Cardiac muscle cell (in vitro differentiated cells and primary cell): ENCODE results near the gene RAP1GAP2. TPM values are rescaled to one million over a fixed set of nuclear protein-coding genes. Genes with fewer than 3 reads are reported as not detected.

Experiments used
- DNase-seq, 2 donors: peaks; one replicate each; pipeline versions ENCODE4 v3.0.0 to v3.0.0-alpha.2; 2010 to 2017; ENCODE audit warnings: low read depth in 1 of 2, low spot score in 1 of 2
- H3K27ac ChIP-seq: fragments of 200-600 bp; sonication (generic); 2 replicates; pipeline ENCODE4 v1.5.1; 2016
- H3K27me3 ChIP-seq: fragments of 200-600 bp; sonication (generic); 2 replicates; pipeline ENCODE4 v1.6.0; 2016; ENCODE audit warnings: control low read depth
- H3K36me3 ChIP-seq: fragments of 200-600 bp; sonication (generic); 2 replicates; pipeline ENCODE4 v1.5.1; 2016; ENCODE audit warnings: control low read depth
- H3K4me1 ChIP-seq: fragments of 200-600 bp; sonication (generic); 2 replicates; pipeline ENCODE4 v1.8.1; 2017; ENCODE audit warnings: low read depth, mild to moderate bottlenecking, mixed run types
- H3K4me3 ChIP-seq: fragments of 200-600 bp; sonication (generic); 2 replicates; pipeline ENCODE4 v1.5.1; 2016; ENCODE audit warnings: mild to moderate bottlenecking
- H3K9me3 ChIP-seq: fragments of 200-600 bp; sonication (generic); 2 replicates; pipeline ENCODE4 v1.5.1; 2017; ENCODE audit warnings: low read depth, mild to moderate bottlenecking, control low read depth
- polyA plus RNA-seq: library from polyadenylated mRNA; unstranded; fragments of >200 nt; fragmentation: Nextera tagmentation; extraction: Ambion mirVana; gene quantifications from 2 replicates; pipeline ENCODE4 v1.2.1, GENCODE V29; 2016
- total RNA-seq: library from RNA; depleted of rRNA; stranded (reverse); fragments of >200 nt; gene quantifications from 2 replicates; pipeline ENCODE4 v1.2.3, GENCODE V29; 2016
- TF ChIP-seq, protein P1 (sequence below): IDR thresholded peaks from 2 replicates; pipeline ENCODE4 v1.5.1; 2012; ENCODE audit warnings: low read depth, mild to moderate bottlenecking, low read length

The RAP1GAP2 gene
- total and polyA plus RNA-seq, 2 experiments from 2014 or later, result 1.2 to 2.9 TPM

DNA sequence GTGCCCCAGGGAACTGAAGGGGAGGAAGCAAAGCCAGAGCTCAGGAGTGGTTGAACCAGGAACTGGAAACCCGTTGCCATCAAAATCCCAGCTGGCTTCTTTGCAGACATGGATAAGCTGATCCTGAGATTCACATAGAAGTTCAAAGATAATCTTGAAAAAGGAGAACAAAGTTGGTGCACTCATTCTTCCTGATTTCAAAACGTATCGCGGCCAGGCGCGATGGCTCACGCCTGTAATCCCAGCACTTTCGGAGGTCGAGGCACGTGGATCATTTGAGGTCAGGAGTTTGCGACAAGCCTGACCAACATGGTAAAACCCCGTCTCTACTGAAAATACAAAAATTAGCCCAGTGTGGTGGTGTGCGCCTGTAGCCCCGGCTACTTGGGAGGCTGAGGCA lies 7.1 kb downstream of the RAP1GAP2 start:
- TF ChIP-seq, protein P1, sequence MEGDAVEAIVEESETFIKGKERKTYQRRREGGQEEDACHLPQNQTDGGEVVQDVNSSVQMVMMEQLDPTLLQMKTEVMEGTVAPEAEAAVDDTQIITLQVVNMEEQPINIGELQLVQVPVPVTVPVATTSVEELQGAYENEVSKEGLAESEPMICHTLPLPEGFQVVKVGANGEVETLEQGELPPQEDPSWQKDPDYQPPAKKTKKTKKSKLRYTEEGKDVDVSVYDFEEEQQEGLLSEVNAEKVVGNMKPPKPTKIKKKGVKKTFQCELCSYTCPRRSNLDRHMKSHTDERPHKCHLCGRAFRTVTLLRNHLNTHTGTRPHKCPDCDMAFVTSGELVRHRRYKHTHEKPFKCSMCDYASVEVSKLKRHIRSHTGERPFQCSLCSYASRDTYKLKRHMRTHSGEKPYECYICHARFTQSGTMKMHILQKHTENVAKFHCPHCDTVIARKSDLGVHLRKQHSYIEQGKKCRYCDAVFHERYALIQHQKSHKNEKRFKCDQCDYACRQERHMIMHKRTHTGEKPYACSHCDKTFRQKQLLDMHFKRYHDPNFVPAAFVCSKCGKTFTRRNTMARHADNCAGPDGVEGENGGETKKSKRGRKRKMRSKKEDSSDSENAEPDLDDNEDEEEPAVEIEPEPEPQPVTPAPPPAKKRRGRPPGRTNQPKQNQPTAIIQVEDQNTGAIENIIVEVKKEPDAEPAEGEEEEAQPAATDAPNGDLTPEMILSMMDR, result no peak
- no peak for DNase-seq
- Histone ChIP-seq H3K27me3 (no peaks in the 10 kb centered on the region), H3K9me3 (no peaks in the 10 kb centered on the region), H3K27ac (no peak overlapping the region), H3K4me1 (no peaks in the 10 kb centered on the region), H3K36me3 (no peaks in the 10 kb centered on the region), H3K4me3 (no peak overlapping the region)

GRCh38 chr17:2803971-2804370 lies 7.7 kb downstream of the RAP1GAP2 start:
- Histone ChIP-seq H3K27me3 (no peaks in the 10 kb centered on the region), H3K27ac (no peak overlapping the region), H3K4me3 (no peak overlapping the region), H3K36me3 (no peaks in the 10 kb centered on the region), H3K4me1 (no peaks in the 10 kb centered on the region), H3K9me3 (no peaks in the 10 kb centered on the region)
- TF ChIP-seq, protein P1, result no peak
- DNase-seq, result no peak

GRCh38 chr17:2804912-2805311 lies 8.7 kb downstream of the RAP1GAP2 start:
- Histone ChIP-seq H3K4me3 (no peak overlapping the region), H3K27ac (no peak overlapping the region), H3K36me3 (no peaks in the 10 kb centered on the region), H3K27me3 (no peaks in the 10 kb centered on the region), H3K9me3 (no peaks in the 10 kb centered on the region), H3K4me1 (no peaks in the 10 kb centered on the region)
- no peak for DNase-seq
- TF ChIP-seq, protein P1, result no peak

DNA sequence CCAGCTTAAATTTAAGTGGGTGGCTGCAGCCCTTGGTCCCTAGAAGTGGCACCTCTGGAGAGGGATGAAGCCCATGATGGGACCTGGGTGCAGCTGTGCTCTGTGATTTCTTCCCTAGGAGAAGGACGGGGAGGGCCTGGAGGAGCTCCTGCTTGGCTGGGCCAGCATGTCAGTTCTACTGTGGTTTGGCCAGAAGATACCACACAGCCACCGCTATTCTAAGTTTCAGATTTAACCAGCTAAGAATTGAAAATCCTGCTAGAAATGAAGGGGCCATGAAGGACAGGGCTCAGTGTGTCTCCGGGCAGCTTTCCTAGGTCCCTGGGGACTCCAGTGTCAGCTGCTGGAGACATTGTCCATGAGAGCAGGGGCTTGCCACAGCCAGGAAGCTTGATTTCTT lies 9.7 kb downstream of the RAP1GAP2 start:
- H3K27ac ChIP-seq, result no peak overlapping the region
- DNase-seq, result no peak
- no peaks in the 10 kb centered on the region for H3K9me3 ChIP-seq
- H3K4me1 ChIP-seq, result no peaks in the 10 kb centered on the region
- H3K36me3 ChIP-seq, result no peaks in the 10 kb centered on the region
- TF ChIP-seq, protein P1, result no peak
- no peaks in the 10 kb centered on the region for H3K27me3 ChIP-seq
- H3K4me3 ChIP-seq, result no peak overlapping the region

DNA sequence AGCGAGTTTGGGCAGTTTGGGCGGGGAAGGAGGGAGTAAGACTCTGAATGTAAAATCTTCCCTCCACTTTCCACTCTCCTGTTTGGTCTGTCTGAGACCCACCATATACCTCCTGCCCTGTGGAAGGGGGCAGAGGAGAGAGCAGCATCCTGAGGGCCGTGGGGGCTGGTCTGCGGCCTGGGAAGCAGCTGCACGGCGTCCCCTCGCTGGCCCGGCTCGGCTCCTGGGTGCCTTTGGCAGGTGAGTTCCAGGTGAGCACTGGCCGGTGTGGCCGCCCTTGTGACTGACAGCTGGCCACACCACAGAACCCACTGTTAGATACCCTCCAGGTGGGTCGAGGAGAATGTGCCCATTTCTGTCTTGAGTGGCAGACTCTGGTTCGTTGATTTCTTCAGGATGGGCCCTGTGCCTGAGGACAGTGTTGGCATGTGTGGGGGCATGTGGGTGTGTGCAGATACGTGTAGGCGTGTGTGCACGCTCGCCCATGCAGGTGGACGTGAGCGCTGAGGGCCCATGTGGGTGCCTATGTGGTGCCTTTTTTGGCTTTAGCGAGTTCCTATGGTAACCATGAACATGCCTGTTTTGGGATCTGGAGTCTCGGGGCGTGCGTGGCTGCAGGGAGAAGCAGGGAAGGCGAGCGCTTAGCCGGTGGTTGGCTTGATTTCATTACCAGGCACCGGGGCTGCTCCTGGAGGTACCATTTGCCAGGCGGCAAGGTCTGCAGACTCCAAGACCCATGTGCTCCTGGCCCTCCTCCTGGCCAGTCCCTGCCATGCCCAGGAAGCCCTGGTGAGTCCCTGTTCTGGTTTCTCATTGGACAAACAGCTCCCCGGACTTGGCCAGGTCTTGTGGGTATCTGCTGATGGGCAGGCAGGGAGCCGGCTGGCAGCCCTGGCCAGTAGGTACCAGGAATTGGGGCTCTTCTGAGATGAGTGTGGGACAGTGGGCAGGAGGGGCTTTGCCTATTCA lies 12.4 kb downstream of the RAP1GAP2 start:
- TF ChIP-seq, protein P1, result no peak
- Histone ChIP-seq H3K27me3 (no peaks in the 10 kb centered on the region), H3K27ac (no peak overlapping the region), H3K4me1 (no peaks in the 10 kb centered on the region), H3K36me3 (no peaks in the 10 kb centered on the region), H3K9me3 (no peaks in the 10 kb centered on the region), H3K4me3 (no peak overlapping the region)
- no peak for DNase-seq
